BE2C (cell line): ENCODE results near the gene PTPRG.
"Not testable (repeated sequence)": the region's sequence is repeated elsewhere in the genome, so short reads cannot be mapped to it uniquely, and the experiment has no call there.

ENCODE experiments used
- DNase-seq: peaks from one replicate; pipeline ENCODE4 v3.0.0-alpha.2; 2020
- H3K27me3 ChIP-seq: fragments of 250-450 bp; sonication (Bioruptor Pico); 2 replicates; pipeline ENCODE4 v1.5.1; 2020; ENCODE audit warnings: mild to moderate bottlenecking
- H3K36me3 ChIP-seq: fragments of 250-450 bp; sonication (Bioruptor Pico); 2 replicates; pipeline ENCODE4 v1.5.1; 2020; ENCODE audit warnings: mild to moderate bottlenecking
- H3K4me1 ChIP-seq: fragments of 250-450 bp; sonication (Bioruptor Pico); 2 replicates; pipeline ENCODE4 v1.5.1; 2020
- H3K4me3 ChIP-seq: 2 replicates; pipeline ENCODE4 v1.5.1; 2011; ENCODE audit warnings: low read depth, low read length
- H3K9me3 ChIP-seq: fragments of 250-450 bp; sonication (Bioruptor Pico); 2 replicates; pipeline ENCODE4 v1.5.1; 2020
- TF ChIP-seq, protein P1 (sequence below): IDR thresholded peaks from 2 replicates; pipeline ENCODE4 v1.5.1; 2012; ENCODE audit warnings: mild to moderate bottlenecking, low read depth, low read length

PTPRG gene

DNA sequence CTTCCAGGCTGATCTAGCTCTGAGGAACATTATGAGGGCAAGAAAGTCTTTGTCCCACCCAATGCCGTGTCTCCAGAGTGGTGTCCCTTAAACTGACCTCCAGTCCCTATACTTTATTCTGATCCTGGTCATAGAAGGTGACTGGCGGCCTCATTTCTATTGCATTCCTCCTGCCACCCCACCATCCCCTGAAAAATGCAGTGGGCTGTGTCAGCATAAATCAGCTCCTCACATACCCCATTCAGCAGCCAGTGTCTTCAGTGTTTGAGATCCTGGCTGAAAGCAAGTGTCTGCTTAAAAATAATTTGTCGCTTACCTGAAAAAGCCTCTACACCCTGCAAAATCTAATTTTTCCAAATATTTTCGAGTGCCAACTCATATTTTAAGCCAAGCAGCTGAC lies 465.9 kb downstream of the PTPRG start:
- Histone ChIP-seq H3K4me3 (no peak overlapping the region), H3K36me3 (no peaks in the 10 kb centered on the region), H3K4me1 (no peaks in the 10 kb centered on the region), H3K27me3 (no peaks in the 10 kb centered on the region), H3K9me3 (no peaks in the 10 kb centered on the region)
- TF ChIP-seq, protein P1, sequence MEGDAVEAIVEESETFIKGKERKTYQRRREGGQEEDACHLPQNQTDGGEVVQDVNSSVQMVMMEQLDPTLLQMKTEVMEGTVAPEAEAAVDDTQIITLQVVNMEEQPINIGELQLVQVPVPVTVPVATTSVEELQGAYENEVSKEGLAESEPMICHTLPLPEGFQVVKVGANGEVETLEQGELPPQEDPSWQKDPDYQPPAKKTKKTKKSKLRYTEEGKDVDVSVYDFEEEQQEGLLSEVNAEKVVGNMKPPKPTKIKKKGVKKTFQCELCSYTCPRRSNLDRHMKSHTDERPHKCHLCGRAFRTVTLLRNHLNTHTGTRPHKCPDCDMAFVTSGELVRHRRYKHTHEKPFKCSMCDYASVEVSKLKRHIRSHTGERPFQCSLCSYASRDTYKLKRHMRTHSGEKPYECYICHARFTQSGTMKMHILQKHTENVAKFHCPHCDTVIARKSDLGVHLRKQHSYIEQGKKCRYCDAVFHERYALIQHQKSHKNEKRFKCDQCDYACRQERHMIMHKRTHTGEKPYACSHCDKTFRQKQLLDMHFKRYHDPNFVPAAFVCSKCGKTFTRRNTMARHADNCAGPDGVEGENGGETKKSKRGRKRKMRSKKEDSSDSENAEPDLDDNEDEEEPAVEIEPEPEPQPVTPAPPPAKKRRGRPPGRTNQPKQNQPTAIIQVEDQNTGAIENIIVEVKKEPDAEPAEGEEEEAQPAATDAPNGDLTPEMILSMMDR: no peak
- DNase-seq: no peak

DNA sequence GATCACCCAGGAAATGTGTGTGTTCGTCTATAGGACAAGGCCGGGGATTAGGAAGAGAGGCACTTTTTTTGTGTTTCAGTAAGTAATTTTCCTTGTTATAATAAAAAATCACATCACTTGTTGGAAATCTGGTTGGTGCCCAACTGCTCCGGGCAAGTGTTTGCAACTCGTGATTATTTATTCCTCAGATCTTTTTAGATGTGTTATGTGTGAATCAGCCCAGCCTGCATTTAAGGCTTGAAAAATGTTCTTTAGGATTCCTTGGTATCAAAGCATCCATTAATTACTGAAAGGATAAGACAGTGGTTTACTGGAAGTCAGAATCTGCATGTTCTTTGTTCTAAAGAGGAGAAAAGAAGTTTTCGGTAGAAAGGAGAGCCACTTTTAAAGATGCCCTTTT lies 466.4 kb downstream of the PTPRG start:
- DNase-seq: no peak
- TF ChIP-seq, protein P1: no peak
- H3K27me3 ChIP-seq: no peaks in the 10 kb centered on the region
- no peaks in the 10 kb centered on the region for H3K36me3 ChIP-seq
- no peaks in the 10 kb centered on the region for H3K9me3 ChIP-seq
- H3K4me3 ChIP-seq: no peak overlapping the region
- 0 out of 2 replicates have a peak, but pooled peaks cover 2% of the 10 kb centered on the region for H3K4me1 ChIP-seq

DNA sequence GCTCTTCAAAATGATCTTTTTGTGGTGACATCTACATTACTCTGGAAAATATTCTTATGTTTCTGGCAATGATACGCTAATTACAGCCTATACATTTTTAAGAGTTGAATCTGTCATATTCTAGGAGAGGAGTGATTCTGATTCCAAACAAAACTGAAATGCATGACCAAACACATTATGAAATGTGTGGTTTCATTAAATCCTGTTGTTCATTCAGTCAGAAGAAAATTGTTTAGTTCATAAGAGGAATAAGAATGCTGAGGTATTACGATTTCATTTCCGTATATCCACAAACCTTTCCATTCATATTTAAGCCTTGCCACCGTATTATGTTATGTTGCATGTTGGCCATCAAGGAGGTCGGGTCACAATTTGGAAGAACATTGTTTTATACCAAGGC lies 466.9 kb downstream of the PTPRG start:
- Histone ChIP-seq H3K4me1 (0 out of 2 replicates have a peak, but pooled peaks cover 4% of the 10 kb centered on the region), H3K4me3 (no peak overlapping the region), H3K36me3 (no peaks in the 10 kb centered on the region), H3K9me3 (no peaks in the 10 kb centered on the region), H3K27me3 (no peaks in the 10 kb centered on the region)
- TF ChIP-seq, protein P1: no peak
- DNase-seq: no peak

DNA sequence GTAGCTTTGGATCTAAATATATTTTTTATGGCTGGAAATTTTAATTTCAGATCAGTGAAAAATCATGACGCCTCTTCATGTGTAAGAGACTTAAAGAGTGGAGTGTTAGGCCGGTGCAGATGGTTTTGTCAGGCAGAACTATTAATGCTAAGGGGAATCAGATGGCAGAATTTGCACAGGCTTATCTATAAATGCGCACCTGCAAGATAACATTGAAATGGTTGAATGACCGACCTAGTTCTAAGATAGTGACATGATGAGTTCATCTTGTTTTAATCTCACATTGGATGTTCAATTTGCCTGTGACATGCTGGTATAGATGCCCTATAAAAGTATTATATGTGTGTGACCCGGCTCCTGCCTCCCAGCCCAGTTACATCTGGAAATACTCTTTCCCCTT lies 471.4 kb downstream of the PTPRG start:
- DNase-seq: no peak
- TF ChIP-seq, protein P1: no peak

DNA sequence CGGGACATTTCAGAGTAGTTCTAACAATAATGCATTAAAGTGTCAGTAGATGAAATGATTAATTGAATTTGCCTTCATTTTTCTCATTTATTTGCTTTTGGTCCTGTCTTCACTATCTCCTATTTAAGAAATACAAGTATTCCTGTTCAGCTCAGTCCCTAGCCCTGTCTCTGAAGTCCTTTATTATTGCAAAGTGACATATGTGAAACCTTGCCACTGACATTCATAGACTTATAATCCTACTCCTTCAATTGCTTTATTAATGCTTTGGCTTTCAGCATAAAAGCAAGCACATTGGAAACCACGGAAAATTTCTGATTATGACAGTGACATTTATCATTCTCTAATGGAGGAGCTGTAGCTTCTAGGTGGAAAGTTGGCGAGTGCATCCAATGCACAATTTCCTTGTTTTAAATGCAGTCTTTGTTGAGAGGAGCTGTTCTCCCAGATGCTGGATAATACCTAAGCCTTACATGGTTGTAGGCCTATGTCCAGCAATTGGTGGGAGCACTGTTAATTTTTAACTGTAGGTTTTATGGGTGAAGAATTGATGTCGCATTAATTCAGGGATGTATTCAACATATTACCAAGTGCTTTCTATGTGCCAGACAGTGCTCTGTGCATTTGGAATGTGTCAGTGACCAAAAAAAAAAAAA lies 474.2 kb downstream of the PTPRG start:
- TF ChIP-seq, protein P1: no peak
- no peak for DNase-seq
- H3K4me3 ChIP-seq: no peak overlapping the region
- 0 out of 2 replicates have a peak, but pooled peaks cover 4% of the 10 kb centered on the region for H3K4me1 ChIP-seq
- H3K36me3 ChIP-seq: no peaks in the 10 kb centered on the region
- H3K9me3 ChIP-seq: no peaks in the 10 kb centered on the region
- no peaks in the 10 kb centered on the region for H3K27me3 ChIP-seq

More for the DNA sequence above, 471.4 kb downstream of the PTPRG start:
- Histone ChIP-seq H3K36me3 (no peaks in the 10 kb centered on the region), H3K9me3 (no peaks in the 10 kb centered on the region), H3K4me1 (0 out of 2 replicates have a peak, but pooled peaks cover 4% of the 10 kb centered on the region), H3K27me3 (no peaks in the 10 kb centered on the region), H3K4me3 (no peak overlapping the region)

DNA sequence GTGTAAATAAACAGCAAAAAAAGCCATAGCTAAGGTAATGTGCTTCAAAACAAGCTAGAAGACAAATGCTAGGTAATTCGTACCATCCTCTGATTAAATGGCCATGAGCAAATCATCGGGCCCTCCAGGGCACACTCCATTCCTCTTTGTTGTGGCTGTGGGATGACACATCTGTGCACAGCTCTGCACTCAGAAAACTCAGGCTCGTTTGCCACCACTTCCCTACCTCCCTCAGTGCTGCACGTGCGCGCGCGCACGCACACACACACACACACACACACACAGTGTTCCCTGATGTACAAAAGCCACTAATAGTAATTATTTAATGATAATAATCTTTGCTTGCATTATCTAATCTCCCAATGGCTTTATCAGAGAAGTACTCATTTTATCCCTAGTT lies 475.4 kb downstream of the PTPRG start:
- H3K9me3 ChIP-seq: no peaks in the 10 kb centered on the region
- TF ChIP-seq, protein P1: no peak
- H3K4me1 ChIP-seq: 0 out of 2 replicates have a peak, but pooled peaks cover 4% of the 10 kb centered on the region
- no peaks in the 10 kb centered on the region for H3K27me3 ChIP-seq
- no peak overlapping the region for H3K4me3 ChIP-seq
- no peaks in the 10 kb centered on the region for H3K36me3 ChIP-seq
- peak; percentile 5 for DNase-seq

DNA sequence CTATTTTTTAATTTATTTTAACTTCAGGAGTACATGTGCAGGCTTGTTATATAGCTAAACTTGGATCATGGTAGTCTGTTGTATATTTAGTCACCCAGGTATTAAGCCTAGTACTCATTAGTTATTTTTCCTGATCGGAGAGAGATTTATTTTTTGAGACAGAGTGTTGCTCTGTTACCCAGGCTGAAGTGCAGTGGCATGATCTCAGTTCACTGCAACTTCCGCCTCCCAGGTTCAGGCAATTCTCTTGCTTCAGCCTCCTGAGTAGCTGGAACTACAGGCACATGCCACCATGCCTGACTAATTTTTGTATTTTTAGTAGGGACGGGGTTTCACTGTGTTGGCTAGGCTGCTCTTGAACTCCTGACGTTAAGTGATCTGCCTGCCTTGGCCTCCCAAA lies 477.4 kb downstream of the PTPRG start:
- H3K36me3 ChIP-seq, H3K9me3 ChIP-seq, H3K4me3 ChIP-seq, DNase-seq, H3K27me3 ChIP-seq, H3K4me1 ChIP-seq: not testable (repeated sequence)
